Measurements from ENCODE around the gene GRIK1.

Gene GRIK1

GRCh38 chr21:29827647-29828046 is 112.1 kb downstream of the GRIK1 start:
- no peak for DNase-seq (ENCODE audit: low spot score)

- DNase-seq (ENCODE audit: low spot score): no peak
Observed at GRCh38 chr21:29827236-29827635, 112.6 kb downstream of the GRIK1 start.

- DNase-seq (ENCODE audit: low spot score): no peak
Observed at GRCh38 chr21:29826386-29826785, 113.4 kb downstream of the GRIK1 start.

DNA sequence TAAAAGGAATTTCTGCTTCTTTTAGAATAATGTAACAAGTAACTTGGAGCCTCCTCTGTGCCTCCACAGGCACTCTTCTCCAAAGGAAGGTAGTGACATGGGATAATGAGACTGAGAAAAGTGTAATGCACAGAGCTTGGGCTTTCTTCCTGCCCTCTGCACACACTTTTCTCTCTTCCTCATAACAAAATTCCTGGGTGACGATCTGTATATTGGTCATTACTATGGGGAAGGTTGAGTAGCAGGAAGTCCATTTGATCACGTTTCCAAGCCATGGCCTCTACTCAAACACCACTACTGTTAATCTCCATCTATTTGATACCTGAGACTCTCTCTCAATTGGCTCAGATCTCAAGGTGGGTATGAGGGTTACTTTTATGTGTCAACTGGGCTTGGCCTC is 113.9 kb downstream of the GRIK1 start:
- no peak for DNase-seq (ENCODE audit: low spot score)

DNA sequence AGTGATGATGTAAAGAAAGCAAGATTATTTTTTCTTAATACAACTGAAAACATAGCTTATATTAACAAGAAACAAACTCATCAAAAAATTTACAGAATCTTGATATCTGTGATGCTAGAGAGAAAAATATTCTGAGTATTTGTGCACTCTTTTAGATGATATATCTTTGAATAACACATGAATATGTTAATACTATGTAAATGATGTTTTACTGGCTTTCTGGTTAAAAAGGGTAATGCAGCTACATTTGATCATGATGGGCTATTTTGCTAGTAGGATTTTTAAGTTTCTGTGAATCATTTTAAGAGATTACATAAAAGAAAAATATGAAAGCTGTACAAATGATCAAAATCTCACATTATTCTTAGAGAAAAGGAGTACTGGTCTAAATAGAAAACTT is 114.5 kb downstream of the GRIK1 start:
- no peak for DNase-seq (ENCODE audit: low spot score)

DNA sequence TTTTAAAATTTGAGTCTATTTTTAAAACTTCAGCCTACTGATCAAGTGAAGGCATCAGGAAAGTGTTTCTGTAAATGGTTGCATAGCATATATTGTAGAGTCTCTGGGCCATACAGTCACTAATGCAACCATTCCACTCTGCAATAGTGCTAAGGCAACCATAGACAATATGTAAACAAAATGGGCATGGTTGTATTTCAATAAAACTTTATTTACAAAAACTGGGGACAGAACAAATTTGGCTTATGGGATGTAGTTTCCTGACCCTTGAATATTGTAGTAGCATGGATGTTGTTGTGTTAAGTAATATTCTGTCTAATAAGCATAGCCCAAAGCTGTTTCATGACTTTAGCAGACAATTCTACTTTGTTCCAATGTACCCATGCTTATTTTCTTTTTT is 117.7 kb downstream of the GRIK1 start:
- no peak for DNase-seq (ENCODE audit: low spot score)

DNA sequence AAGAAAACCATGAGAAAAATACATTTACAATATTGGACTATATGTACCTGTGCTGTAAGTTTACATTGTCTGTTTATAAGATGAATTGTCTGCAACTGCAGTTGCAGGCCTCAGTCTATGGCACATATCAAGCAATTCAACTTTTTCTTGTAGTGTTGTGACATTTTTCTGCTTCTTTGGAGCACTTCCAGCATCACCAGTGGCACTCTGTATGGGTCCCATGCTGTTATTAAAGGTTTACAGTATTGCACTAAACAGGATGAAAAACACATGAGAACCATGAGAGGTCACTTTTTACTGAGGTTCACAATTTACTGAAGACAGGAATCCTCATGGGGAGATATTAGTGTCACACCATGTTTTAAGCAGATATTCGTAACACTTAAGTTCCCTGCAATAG is 118.6 kb downstream of the GRIK1 start:
- DNase-seq (ENCODE audit: low spot score): no peak

GRCh38 chr21:29819675-29820326 is 120.0 kb downstream of the GRIK1 start:
- no peak for DNase-seq (ENCODE audit: low spot score)

GRCh38 chr21:29818383-29818921 is 121.3 kb downstream of the GRIK1 start:
- no peak for DNase-seq (ENCODE audit: low spot score)

- DNase-seq (ENCODE audit: low spot score): no peak
Observed at GRCh38 chr21:29817450-29817849, 122.3 kb downstream of the GRIK1 start.

DNA sequence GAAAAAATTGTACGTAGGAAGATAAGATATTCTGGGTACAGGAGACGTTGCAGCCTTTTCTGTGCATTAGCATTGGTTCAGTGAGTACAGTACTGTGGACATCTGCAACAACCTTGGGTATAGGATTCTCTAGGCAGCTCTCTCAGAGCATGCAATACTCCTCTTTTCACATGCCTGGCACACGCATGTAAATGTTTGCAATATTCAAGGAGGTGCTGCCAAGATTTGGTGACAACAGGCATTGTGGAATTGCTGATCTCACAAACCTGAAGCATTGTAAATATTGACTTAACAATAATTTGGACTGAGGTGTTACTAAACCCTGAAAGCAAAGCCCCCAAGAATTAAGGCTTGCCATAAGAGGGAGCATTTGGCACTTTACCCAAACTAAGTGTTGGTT is 126.8 kb downstream of the GRIK1 start:
- no peak for DNase-seq (ENCODE audit: low spot score)

DNA sequence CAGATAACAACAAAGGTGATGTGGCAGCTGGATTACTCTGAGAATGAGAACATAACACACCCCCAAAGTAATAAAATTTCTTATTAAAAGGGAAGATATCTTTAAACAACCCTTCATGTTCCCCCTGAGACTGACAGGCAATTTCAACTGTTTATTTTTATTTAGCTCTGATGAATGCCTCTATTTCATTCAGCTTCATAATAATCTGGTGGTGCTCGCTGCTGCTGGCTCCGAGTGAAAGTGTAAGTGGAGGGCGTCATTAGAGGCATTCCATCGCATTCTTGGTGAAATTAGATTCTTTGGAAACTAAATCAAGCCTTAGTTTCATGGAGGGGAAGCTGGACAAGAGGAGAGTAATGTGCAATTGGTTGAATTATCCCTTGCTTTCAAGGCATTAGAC is 128.9 kb downstream of the GRIK1 start:
- DNase-seq (ENCODE audit: low spot score): no peak

GRCh38 chr21:29808153-29808552 is 131.6 kb downstream of the GRIK1 start:
- no peak for DNase-seq (ENCODE audit: low spot score)

DNA sequence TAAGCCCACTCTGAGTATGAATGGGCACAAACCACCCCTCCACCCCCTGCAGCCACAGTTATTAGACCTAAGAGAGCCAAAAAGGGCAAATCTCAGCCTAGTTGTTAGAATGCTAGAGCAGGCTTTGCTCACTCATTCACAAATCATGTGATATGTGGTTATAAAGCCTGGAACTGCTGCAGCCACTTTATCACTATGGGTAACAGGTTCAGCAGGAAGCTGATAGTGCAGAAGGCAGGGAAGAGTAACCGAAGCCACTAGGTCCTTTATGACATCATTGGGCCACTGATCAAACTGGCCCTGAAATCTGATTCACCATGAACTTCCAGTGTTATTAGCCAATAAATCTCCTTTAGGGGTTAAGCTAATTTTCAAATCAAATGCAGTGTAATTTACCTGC is 134.7 kb downstream of the GRIK1 start:
- no peak for DNase-seq (ENCODE audit: low spot score)

DNA sequence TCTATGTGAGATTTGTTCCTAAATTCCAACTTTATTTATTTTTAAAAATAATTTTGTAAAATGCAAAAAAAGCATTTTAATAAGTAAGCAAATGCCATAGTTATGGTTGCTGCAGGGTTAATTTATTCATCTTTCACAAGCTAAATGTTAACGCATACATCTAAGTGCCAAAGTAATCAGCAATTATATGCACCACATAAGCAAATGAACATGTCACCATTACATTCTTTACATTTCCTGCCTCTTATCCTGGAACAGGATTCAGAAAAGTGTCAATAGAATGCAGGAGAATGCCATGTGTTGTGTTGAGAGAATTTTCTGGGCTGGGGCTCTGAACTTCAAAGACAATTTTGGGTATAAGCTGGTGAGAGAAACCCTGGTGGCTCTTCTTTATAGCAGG is 136.6 kb downstream of the GRIK1 start:
- DNase-seq (ENCODE audit: low spot score): no peak

DNA sequence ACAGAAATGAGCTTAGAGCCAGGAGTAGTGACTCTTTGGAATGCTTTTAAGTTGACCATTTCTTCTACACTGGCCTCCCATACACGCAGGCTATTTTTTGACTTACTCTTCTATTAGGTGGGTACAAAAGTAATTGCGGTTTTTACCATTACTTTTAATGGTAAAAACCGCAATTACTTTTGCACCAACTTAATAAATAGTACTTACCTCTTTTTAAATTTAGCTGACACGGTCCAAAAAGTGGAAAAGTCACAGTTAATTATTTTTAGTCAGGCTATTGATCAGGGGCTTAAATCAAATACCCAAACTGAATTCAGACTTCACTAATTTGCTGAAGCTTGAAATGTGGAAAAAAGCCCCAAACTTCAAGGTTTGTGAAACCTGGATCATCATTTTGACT is 138.7 kb downstream of the GRIK1 start:
- DNase-seq (ENCODE audit: low spot score): no peak

- DNase-seq (ENCODE audit: low spot score): no peak
Observed at GRCh38 chr21:29800056-29800455, 139.7 kb downstream of the GRIK1 start.

DNA sequence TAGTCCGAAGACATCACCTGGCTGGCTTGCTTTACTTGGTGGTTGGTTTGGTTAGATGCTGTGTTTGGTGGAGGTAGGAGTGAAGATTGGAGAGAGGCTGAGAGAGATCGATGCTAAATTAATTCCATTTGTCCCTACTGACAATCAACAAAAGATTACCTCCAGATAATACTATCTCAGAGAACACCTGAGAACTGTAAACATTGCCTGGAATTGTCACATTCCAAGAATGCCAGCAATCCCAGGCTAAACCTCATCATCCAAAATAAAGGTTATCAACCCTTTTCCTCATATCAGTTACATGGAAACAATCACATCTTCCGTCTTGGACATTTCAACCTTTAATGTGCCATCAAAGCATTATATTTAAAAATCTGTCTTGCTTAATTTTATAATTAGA is 141.0 kb downstream of the GRIK1 start:
- no peak for DNase-seq (ENCODE audit: low spot score)

DNA sequence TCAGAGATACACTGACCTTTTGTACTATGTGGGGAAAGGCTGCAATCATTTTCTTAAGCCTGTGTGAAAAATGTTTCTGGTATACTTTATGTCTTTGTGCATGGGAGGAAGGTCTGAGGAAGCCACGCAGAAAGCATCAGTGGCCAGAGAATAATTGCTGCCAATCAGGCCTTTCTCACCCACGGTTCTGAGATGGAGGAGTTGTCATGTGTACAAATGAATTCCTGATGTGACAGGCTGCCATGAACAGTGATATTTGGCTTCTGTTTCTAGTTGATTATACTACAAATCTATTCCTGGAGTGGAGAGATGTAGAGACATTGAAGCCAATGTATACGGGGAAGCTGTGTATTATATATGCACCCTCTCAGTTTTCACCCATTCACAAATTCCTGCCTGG is 142.6 kb downstream of the GRIK1 start:
- DNase-seq (ENCODE audit: low spot score): no peak

GRCh38 chr21:29793712-29794111 is 146.1 kb downstream of the GRIK1 start:
- DNase-seq (ENCODE audit: low spot score): no peak

GRCh38 chr21:29789393-29789792 is 150.4 kb downstream of the GRIK1 start:
- no peak for DNase-seq (ENCODE audit: low spot score)

DNA sequence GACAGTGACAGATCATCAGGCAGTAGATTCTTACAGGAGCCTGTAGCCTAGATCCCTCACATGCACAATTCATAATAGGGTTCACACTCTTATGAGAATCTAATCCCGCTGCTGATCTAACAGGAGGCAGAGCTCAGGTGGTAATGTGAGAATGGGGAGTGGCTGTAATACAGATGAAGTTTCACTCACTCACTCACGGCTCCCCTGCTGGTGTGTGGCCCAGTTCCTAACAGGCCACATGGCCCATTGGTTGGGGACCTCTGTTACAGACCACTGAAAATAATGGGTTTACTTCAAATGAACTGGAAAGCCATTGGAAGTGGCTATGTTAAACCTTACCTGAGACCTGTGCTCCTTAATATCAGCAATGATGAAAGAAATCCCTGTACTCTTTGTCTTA is 151.0 kb downstream of the GRIK1 start:
- DNase-seq (ENCODE audit: low spot score): no peak

- DNase-seq (ENCODE audit: low spot score): no peak
Observed at GRCh38 chr21:29787361-29787909, 152.4 kb downstream of the GRIK1 start.
